Prostate gland (tissue), 2 donors: ENCODE measurements around the gene KRTAP10-11. TPM values are rescaled to one million over a fixed set of nuclear protein-coding genes. Genes with fewer than 3 reads are reported as not detected.
"Not testable (repeated sequence)": the region's sequence is repeated elsewhere in the genome, so short reads cannot be mapped to it uniquely, and the experiment has no call there.

ENCODE experiments used
- DNase-seq: peaks from one replicate; pipeline ENCODE4 v3.0.0-alpha.2; 2019; ENCODE audit warnings: low spot score
- H3K27ac ChIP-seq, 2 donors: fragments of 200-600 bp; sonication (generic); 2 replicates each; pipeline ENCODE4 v1.5.1; 2017 to 2019
- H3K27me3 ChIP-seq: fragments of 200-600 bp; sonication (generic); replicated peaks from 2 replicates; pipeline ENCODE4 v1.5.1; 2019; ENCODE audit not compliant: insufficient read depth
- H3K36me3 ChIP-seq, 2 donors: fragments of 200-600 bp; sonication (generic); 1 replicate in 1 of 2; 2 replicates in 1 of 2; pipeline versions ENCODE4 v1.5.1 to v1.8.1; 2017 to 2019
- H3K4me1 ChIP-seq: fragments of 200-600 bp; sonication (generic); replicated peaks from 2 replicates; pipeline ENCODE4 v1.5.1; 2019
- H3K4me3 ChIP-seq, 2 donors: fragments of 200-600 bp; sonication (generic); 2 replicates each; pipeline ENCODE4 v1.5.1; 2017 to 2019
- H3K9me3 ChIP-seq: fragments of 200-600 bp; sonication (generic); 2 replicates; pipeline ENCODE4 v1.5.1; 2017
- CTCF ChIP-seq, 4 experiments: fragments of 200-600 bp in 2 of 4; fragments of 450-650 bp in 2 of 4; sonication (generic) in 2 of 4; IDR thresholded peaks; 1 replicate in 3 of 4; 2 replicates in 1 of 4; pipeline ENCODE4 v1.5.1; 2016 to 2019; ENCODE audit warnings: antibody characterized with exemption in 4 of 4, mild to moderate bottlenecking in 2 of 4, moderate library complexity in 2 of 4
- POLR2A ChIP-seq: fragments of 450-650 bp; IDR thresholded peaks from one replicate; pipeline ENCODE4 v1.6.1; 2016; ENCODE audit warnings: antibody characterized with exemption, mild to moderate bottlenecking
- POLR2AphosphoS5 ChIP-seq: sonication (generic); formaldehyde crosslinking; IDR thresholded peaks from one replicate; pipeline ENCODE4 v1.6.1; 2017; ENCODE audit warnings: antibody characterized with exemption
- WGBS: methylation state at CpG from one replicate; pipeline ENCODE4 v1.1.5; 2018; 5-methylcytosine and 5-hydroxymethylcytosine counted together
- intact Hi-C: fragments of 100-400 bp; cut with DNase I; formaldehyde crosslinking; loops from one replicate; pipeline ENCODE4 v1.14.2; 2022
- total RNA-seq, 2 donors: library from RNA; depleted of rRNA; stranded (reverse); fragments of >200 nt; gene quantifications; one replicate each; pipeline ENCODE4 v1.1.0, GENCODE V29; 2016

The KRTAP10-11 gene
- total RNA-seq, 2 donors from 2014 or later, result not detected

GRCh38 chr21:44637018-44637850 is 9.0 kb upstream of the KRTAP10-11 start, which contains the start of gene KRTAP10-10:
Gene KRTAP10-10, plus strand, starts transcription at chr21:44637356. Its CDS starts 62 bp downstream, at chr21:44637418.
- Histone ChIP-seq H3K27ac (no peak within 1 kb of the TSS), H3K9me3 (no peaks in the 10 kb centered on the region), H3K36me3 (no peaks in the 10 kb centered on the region), H3K27me3 (peaks cover 3% of the 10 kb centered on the region), H3K4me3 (no peak within 1 kb of the TSS), H3K4me1 (no peaks in the 10 kb centered on the region)
- TF ChIP-seq POLR2A (no peak), POLR2AphosphoS5 (no peak), CTCF (IDR thresholded peaks at IDR 0.05) (no peak)
- 38% methylated on average over 20 of the region's 21 CpGs for WGBS
- intact Hi-C loops, result no loop called here
- DNase-seq, result no peak

- DNase-seq, H3K9me3 ChIP-seq, H3K27me3 ChIP-seq, intact Hi-C loops, H3K4me3 ChIP-seq, H3K4me1 ChIP-seq, H3K27ac ChIP-seq, H3K36me3 ChIP-seq: not testable (repeated sequence)
- 59% methylated on average over 8 of the region's 12 CpGs for WGBS
Observed at GRCh38 chr21:44637851-44638348, 8.3 kb upstream of the KRTAP10-11 start.

GRCh38 chr21:44638506-44639330 is 7.5 kb upstream of the KRTAP10-11 start:
- intact Hi-C loops, H3K36me3 ChIP-seq, H3K4me1 ChIP-seq, DNase-seq, H3K27me3 ChIP-seq, H3K4me3 ChIP-seq, H3K9me3 ChIP-seq, H3K27ac ChIP-seq: not testable (repeated sequence)
- WGBS, result 88% methylated on average over 17 of the region's 21 CpGs

DNA sequence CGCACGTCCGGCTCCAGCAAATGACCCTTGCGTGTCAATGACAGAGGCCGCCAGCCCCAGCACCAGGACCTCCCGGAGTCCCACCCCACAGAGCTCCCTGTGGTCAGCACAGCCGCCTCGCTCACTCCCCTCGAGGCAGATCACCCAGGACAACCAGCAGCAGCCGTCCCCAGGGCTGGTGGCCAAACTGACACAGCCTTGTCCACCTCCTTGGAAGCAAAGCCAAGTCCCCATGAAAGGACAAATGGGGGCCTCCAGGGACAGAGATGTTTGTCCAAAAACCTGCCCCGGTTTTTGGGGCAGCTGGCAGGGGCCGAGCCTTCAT is 6.9 kb upstream of the KRTAP10-11 start:
- DNase-seq, result no peak
- H3K4me3 ChIP-seq, result no peak overlapping the region
- no peak overlapping the region for H3K27ac ChIP-seq
- TF ChIP-seq POLR2AphosphoS5, result no peak
- no peak for TF ChIP-seq CTCF (IDR thresholded peaks at IDR 0.05)
- TF ChIP-seq POLR2A, result no peak
- intact Hi-C loops, result no loop called here
- no peaks in the 10 kb centered on the region for H3K9me3 ChIP-seq
- WGBS, result 79% methylated on average over 12 of the region's 12 CpGs
- H3K4me1 ChIP-seq, result no peaks in the 10 kb centered on the region
- no peaks in the 10 kb centered on the region for H3K36me3 ChIP-seq
- peaks cover 3% of the 10 kb centered on the region for H3K27me3 ChIP-seq

DNA sequence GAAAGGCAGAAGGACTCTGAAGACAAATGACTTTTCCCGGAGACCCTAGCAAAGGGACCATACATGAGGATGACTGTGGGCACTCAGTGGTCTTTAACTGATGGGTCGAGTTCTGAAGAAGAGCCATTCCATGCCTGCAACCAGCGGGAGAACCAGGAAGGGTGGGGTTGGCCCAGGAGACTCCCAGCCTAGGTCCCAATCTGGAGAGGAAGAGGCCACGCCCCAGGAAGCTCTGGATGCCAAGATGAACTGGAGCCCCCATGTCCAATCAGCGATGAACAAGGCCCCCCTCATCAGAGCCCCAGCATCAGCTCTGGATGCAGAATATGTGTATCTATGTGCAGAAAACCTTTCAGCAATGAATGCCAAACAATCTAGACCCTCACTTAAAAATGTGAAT is 5.5 kb upstream of the KRTAP10-11 start:
- H3K9me3 ChIP-seq, result no peaks in the 10 kb centered on the region
- H3K36me3 ChIP-seq, result no peaks in the 10 kb centered on the region
- TF ChIP-seq CTCF (IDR thresholded peaks at IDR 0.05) (no peak), POLR2AphosphoS5 (no peak), POLR2A (no peak)
- intact Hi-C loops, result no loop called here
- peaks cover 3% of the 10 kb centered on the region for H3K27me3 ChIP-seq
- 94% methylated on average over 5 of the region's 5 CpGs for WGBS
- no peak overlapping the region for H3K27ac ChIP-seq
- no peak overlapping the region for H3K4me3 ChIP-seq
- DNase-seq, result no peak
- no peaks in the 10 kb centered on the region for H3K4me1 ChIP-seq
